Measurements from ENCODE around the gene ANKRD11. TPM values are rescaled to one million over a fixed set of nuclear protein-coding genes. Genes with fewer than 3 reads are reported as not detected.

Gene ANKRD11
- total and polyA plus RNA-seq, 2 donors (not counting 3 experiments of a cell fraction or from before 2014, with no cell fraction given), result 55.8 to 191 TPM

- Histone ChIP-seq H4K20me1 (replicated peaks; ENCODE audit: control insufficient read depth, extremely low read depth, insufficient read depth, low read length) (no peaks in the 10 kb centered on the region), H3K4me1 (ENCODE audit: control insufficient read depth, extremely low read depth, insufficient read depth, low read length) (peaks cover 6% of the 10 kb centered on the region), H3K9ac (replicated peaks; ENCODE audit: extremely low read depth, insufficient read depth, low read length) (no peak overlapping the region), H3K27ac (ENCODE audit: insufficient read depth, low read depth, low read length) (no peak overlapping the region), H3K4me2 (ENCODE audit: insufficient read depth, low read length) (no peak overlapping the region), H3K9me1 (replicated peaks; ENCODE audit: control insufficient read depth, extremely low read depth, insufficient read depth, low read length) (no peaks in the 10 kb centered on the region), H3K79me2 (ENCODE audit: control insufficient read depth, insufficient read depth, low read length) (no peaks in the 10 kb centered on the region), H3K27me3 (ENCODE audit: control insufficient read depth in 2 of 2, insufficient read depth in 2 of 2, low read length in 2 of 2) (no peaks in the 10 kb centered on the region), H3K36me3 (ENCODE audit: control insufficient read depth in 2 of 2, extremely low read depth in 1 of 2, insufficient read depth in 2 of 2, low read length in 2 of 2) (no peaks in the 10 kb centered on the region), H3K4me3 (replicated peaks in 1 of 3; ENCODE audit: insufficient read depth in 1 of 3, low read depth in 1 of 3, low read length in 3 of 3) (no peak overlapping the region), H2AFZ (ENCODE audit: low read depth, low read length) (no peak overlapping the region), H3K9me3 (replicated peaks; ENCODE audit: control insufficient read depth, insufficient read depth, low read length) (no peaks in the 10 kb centered on the region)
- no TSS peak for BruUV-seq (replicated peaks)
- TF ChIP-seq JUN (IDR thresholded peaks at IDR 0.05; ENCODE audit: borderline replicate concordance, insufficient read depth, insufficient read length, low read depth) (no peak), GATA2 (IDR thresholded peaks at IDR 0.05; ENCODE audit: insufficient read depth, insufficient read length, low read depth, low read length) (no peak), POLR2AphosphoS5 (IDR thresholded peaks at IDR 0.05; ENCODE audit: insufficient read depth, low read depth, low read length) (no peak), EZH2 (IDR thresholded peaks at IDR 0.05; ENCODE audit: borderline replicate concordance, low read depth, low read length, severe bottlenecking) (no peak), POLR2A (IDR thresholded peaks at IDR 0.05; ENCODE audit: low read depth, low read length) (no peak), MYC (IDR thresholded peaks at IDR 0.05; ENCODE audit: low read depth, low read length) (no peak)
- TF ChIP-seq, protein P1, sequence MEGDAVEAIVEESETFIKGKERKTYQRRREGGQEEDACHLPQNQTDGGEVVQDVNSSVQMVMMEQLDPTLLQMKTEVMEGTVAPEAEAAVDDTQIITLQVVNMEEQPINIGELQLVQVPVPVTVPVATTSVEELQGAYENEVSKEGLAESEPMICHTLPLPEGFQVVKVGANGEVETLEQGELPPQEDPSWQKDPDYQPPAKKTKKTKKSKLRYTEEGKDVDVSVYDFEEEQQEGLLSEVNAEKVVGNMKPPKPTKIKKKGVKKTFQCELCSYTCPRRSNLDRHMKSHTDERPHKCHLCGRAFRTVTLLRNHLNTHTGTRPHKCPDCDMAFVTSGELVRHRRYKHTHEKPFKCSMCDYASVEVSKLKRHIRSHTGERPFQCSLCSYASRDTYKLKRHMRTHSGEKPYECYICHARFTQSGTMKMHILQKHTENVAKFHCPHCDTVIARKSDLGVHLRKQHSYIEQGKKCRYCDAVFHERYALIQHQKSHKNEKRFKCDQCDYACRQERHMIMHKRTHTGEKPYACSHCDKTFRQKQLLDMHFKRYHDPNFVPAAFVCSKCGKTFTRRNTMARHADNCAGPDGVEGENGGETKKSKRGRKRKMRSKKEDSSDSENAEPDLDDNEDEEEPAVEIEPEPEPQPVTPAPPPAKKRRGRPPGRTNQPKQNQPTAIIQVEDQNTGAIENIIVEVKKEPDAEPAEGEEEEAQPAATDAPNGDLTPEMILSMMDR (IDR thresholded peaks at IDR 0.05; ENCODE audit: extremely low read depth in 1 of 2, insufficient read depth in 1 of 2, low read depth in 1 of 2, low read length in 2 of 2), result no peak
- TF ChIP-seq, protein P2, sequence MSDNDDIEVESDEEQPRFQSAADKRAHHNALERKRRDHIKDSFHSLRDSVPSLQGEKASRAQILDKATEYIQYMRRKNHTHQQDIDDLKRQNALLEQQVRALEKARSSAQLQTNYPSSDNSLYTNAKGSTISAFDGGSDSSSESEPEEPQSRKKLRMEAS (IDR thresholded peaks at IDR 0.05; ENCODE audit: insufficient read depth, insufficient read length), result no peak
- DNase-seq (ENCODE audit: low read depth, low spot score), result no peak
- CTCF ChIA-PET, result no interaction called here
- dilution Hi-C loops (cut with MboI; ENCODE audit: extremely low pct_ligation_motif_present, low sequenced_read_pairs) (no loop called here), intact Hi-C loops (cut with micrococcal nuclease) (no loop called here)
- FAIRE-seq, result no peak
- POLR2A ChIA-PET, result no interaction called here
Observed at GRCh38 chr16:89499767-89500166, 9.4 kb upstream of the ANKRD11 start.
